ENCODE data around the gene DOCK2.

DNA sequence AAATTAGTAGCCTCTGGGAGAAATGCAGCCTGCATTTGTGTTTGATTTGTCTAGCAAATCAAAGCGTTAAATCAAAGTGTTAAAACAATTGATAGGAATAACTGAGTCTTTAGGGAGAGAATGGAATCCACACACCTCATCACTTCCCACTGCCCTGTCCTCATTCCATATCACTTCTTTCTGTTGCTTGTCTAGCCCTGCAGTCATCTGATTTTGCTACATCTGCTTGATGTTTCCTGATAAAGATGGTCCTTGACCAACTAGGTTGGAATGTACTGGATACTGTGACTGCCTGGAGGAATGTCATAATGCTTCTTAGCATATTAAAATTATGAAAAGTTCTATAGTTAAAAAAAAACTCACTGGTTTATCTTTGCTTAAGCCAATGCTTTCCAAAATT is 119.9 kb downstream of the DOCK2 start:
- no peak for TF ChIP-seq CTCF (IDR thresholded peaks at IDR 0.05; ENCODE audit: control extremely low read depth in 1 of 3, insufficient read depth in 1 of 3, low read depth in 1 of 3, low read length in 3 of 3)
- TF ChIP-seq BCL11A (IDR thresholded peaks at IDR 0.05; ENCODE audit: low read depth in 2 of 2, low read length in 2 of 2), result no peak
